ENCODE data around the gene SPN.
"Not testable (repeated sequence)": the region's sequence is repeated elsewhere in the genome, so short reads cannot be mapped to it uniquely, and the experiment has no call there.

SPN gene

GRCh38 chr16:29687755-29688154 is 24.7 kb downstream of the SPN start:
- peaks cover 7% of the 10 kb centered on the region for H3K79me2 ChIP-seq (ENCODE audit: insufficient read depth, low read length)

GRCh38 chr16:29688172-29688571 is 25.1 kb downstream of the SPN start:
- no peak overlapping the region for H2AFZ ChIP-seq (ENCODE audit: low read depth, low read length)
- no peak for TF ChIP-seq EZH2 (IDR thresholded peaks at IDR 0.05; ENCODE audit: borderline replicate concordance, low read depth, low read length, severe bottlenecking)
- no peak for TF ChIP-seq CTCF (IDR thresholded peaks at IDR 0.05; ENCODE audit: borderline replicate concordance, extremely low read depth, low read length, poor library complexity, severe bottlenecking)
- no peaks in the 10 kb centered on the region for H3K9me3 ChIP-seq (ENCODE audit: insufficient read depth, low read length, severe bottlenecking)
- no peak overlapping the region for H3K27ac ChIP-seq (ENCODE audit: low read length)
- no peak overlapping the region for H3K9ac ChIP-seq (ENCODE audit: low read depth, low read length)
- H3K79me2 ChIP-seq (ENCODE audit: insufficient read depth, low read length), result peaks cover 7% of the 10 kb centered on the region
- H3K4me1 ChIP-seq (ENCODE audit: insufficient read depth, low read length), result peaks cover 8% of the 10 kb centered on the region
- DNase-seq, result no peak
- H3K27me3 ChIP-seq (ENCODE audit: insufficient read depth, low read length, poor library complexity), result no peaks in the 10 kb centered on the region
- ATAC-seq (ENCODE audit: insufficient read depth, low read depth), result no peak
- 0 out of 2 replicates have a peak, but pooled peaks cover 4% of the 10 kb centered on the region for H3K36me3 ChIP-seq (ENCODE audit: insufficient read depth, low read length)
- no peak overlapping the region for H3K4me2 ChIP-seq (ENCODE audit: insufficient read depth, low read length)
- H4K20me1 ChIP-seq (ENCODE audit: insufficient read depth, low read length), result no peaks in the 10 kb centered on the region
- H3K4me3 ChIP-seq (ENCODE audit: low read depth in 1 of 2, low read length in 2 of 2), result no peak overlapping the region

More at GRCh38 chr16:29687755-29688154, 24.7 kb downstream of the SPN start:
- Histone ChIP-seq H3K9ac (ENCODE audit: low read depth, low read length) (no peak overlapping the region), H3K4me2 (ENCODE audit: insufficient read depth, low read length) (no peak overlapping the region), H3K27me3 (ENCODE audit: insufficient read depth, low read length, poor library complexity) (no peaks in the 10 kb centered on the region), H3K9me3 (ENCODE audit: insufficient read depth, low read length, severe bottlenecking) (no peaks in the 10 kb centered on the region), H3K4me1 (ENCODE audit: insufficient read depth, low read length) (peaks cover 8% of the 10 kb centered on the region), H2AFZ (ENCODE audit: low read depth, low read length) (no peak overlapping the region), H4K20me1 (ENCODE audit: insufficient read depth, low read length) (no peaks in the 10 kb centered on the region), H3K27ac (ENCODE audit: low read length) (no peak overlapping the region), H3K4me3 (ENCODE audit: low read depth in 1 of 2, low read length in 2 of 2) (no peak overlapping the region), H3K36me3 (ENCODE audit: insufficient read depth, low read length) (0 out of 2 replicates have a peak, but pooled peaks cover 4% of the 10 kb centered on the region)
- no peak for TF ChIP-seq CTCF (IDR thresholded peaks at IDR 0.05; ENCODE audit: borderline replicate concordance, extremely low read depth, low read length, poor library complexity, severe bottlenecking)
- TF ChIP-seq EZH2 (IDR thresholded peaks at IDR 0.05; ENCODE audit: borderline replicate concordance, low read depth, low read length, severe bottlenecking), result no peak
- no peak for DNase-seq
- ATAC-seq (ENCODE audit: insufficient read depth, low read depth), result no peak

GRCh38 chr16:29689490-29690351 is 26.7 kb downstream of the SPN start:
- not testable (repeated sequence) for H3K27me3 ChIP-seq (ENCODE audit: insufficient read depth, low read length, poor library complexity); H3K79me2 ChIP-seq (ENCODE audit: insufficient read depth, low read length); H3K36me3 ChIP-seq (ENCODE audit: insufficient read depth, low read length); H3K27ac ChIP-seq (ENCODE audit: low read length); H3K4me3 ChIP-seq (ENCODE audit: low read depth in 1 of 2, low read length in 2 of 2); ATAC-seq (ENCODE audit: insufficient read depth, low read depth); H3K9me3 ChIP-seq (ENCODE audit: insufficient read depth, low read length, severe bottlenecking); H2AFZ ChIP-seq (ENCODE audit: low read depth, low read length); H3K4me1 ChIP-seq (ENCODE audit: insufficient read depth, low read length); H3K9ac ChIP-seq (ENCODE audit: low read depth, low read length); H4K20me1 ChIP-seq (ENCODE audit: insufficient read depth, low read length); DNase-seq; H3K4me2 ChIP-seq (ENCODE audit: insufficient read depth, low read length)

- not testable (repeated sequence) for H3K4me2 ChIP-seq (ENCODE audit: insufficient read depth, low read length); H3K27ac ChIP-seq (ENCODE audit: low read length); H3K4me3 ChIP-seq (ENCODE audit: low read depth in 1 of 2, low read length in 2 of 2); H3K9me3 ChIP-seq (ENCODE audit: insufficient read depth, low read length, severe bottlenecking); H2AFZ ChIP-seq (ENCODE audit: low read depth, low read length); H3K27me3 ChIP-seq (ENCODE audit: insufficient read depth, low read length, poor library complexity); H3K4me1 ChIP-seq (ENCODE audit: insufficient read depth, low read length); ATAC-seq (ENCODE audit: insufficient read depth, low read depth); H3K9ac ChIP-seq (ENCODE audit: low read depth, low read length); H3K79me2 ChIP-seq (ENCODE audit: insufficient read depth, low read length); H4K20me1 ChIP-seq (ENCODE audit: insufficient read depth, low read length); DNase-seq
- peaks cover 12% of the 10 kb centered on the region for H3K36me3 ChIP-seq (ENCODE audit: insufficient read depth, low read length)
Measured at GRCh38 chr16:29692606-29693005, 29.6 kb downstream of the SPN start.

Measured in DND-41 (cell line).